ENCODE measurements around the gene TMEM167A. TPM values are rescaled to one million over a fixed set of nuclear protein-coding genes. Genes with fewer than 3 reads are reported as not detected.
A peak's percentile ranks its signal among the peaks of the same experiment; 100 is the strongest.

TMEM167A gene
- total and polyA plus RNA-seq, 2 experiments from 2014 or later = 179 to 267 TPM

DNA sequence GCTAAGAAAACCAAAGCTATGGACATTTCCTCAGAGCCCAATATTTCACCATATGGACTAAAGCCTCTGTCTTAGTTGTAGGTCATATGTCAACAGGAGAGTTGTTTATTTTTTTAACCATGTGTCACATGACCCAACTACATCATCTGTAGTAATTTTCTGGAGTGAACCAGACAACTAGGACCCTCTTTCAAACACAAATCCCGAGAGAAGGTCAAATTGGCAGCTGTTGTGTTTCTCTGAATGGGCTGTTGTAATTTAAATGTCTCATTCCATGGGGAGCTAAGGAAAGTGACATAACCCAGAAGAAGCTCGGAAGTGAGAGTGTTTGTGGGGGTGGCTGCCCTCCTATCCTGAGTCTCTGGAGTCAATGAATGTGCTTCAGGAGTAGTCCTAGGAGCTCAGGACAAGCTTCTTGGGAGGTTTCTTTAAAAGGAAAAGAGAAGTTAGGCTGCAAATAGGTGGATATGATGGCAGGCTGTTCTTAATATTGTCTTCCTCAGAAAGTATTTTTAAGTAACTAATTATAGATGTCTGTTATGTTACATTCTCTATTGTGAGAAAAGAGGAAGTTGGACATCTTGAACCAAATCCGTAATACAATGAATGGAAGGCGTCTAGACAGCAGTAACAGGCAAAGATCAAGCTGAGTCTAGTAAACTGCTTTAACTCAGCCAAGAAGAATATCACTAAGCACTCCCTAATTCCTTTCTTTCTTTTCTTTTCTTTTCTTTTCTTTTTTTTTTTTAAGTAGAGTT is 50.1 kb downstream of the TMEM167A start:
- peak overlapping the region; percentile 95 for H3K27ac ChIP-seq (ENCODE audit: low read depth)
- Mint-ChIP-seq H3K9me3 (no peaks in the 10 kb centered on the region), H3K4me3 (peak overlapping the region; percentile 40; the same call in 2 of the 3 replicates), H3K27me3 (ENCODE audit: insufficient read depth, low read depth, poor library complexity) (peaks cover 2% of the 10 kb centered on the region), H3K4me1 (peaks cover 36% of the 10 kb centered on the region), H3K27ac (peak overlapping the region; percentile 90), H3K36me3 (ENCODE audit: low read depth) (peaks cover 5% of the 10 kb centered on the region; the same call in 2 of the 3 replicates)
- no peaks in the 10 kb centered on the region for H3K79me2 ChIP-seq (replicated peaks; ENCODE audit: insufficient read depth)
- no peaks in the 10 kb centered on the region for H3K27me3 ChIP-seq (ENCODE audit: insufficient read depth)
- peak overlapping the region; percentile 10 for H3K4me3 ChIP-seq
- no peaks in the 10 kb centered on the region for H4K20me1 ChIP-seq (replicated peaks; ENCODE audit: insufficient read depth)
- DNase-seq (ENCODE audit: low spot score) (peak; percentile 80), ATAC-seq (peak; percentile 94)
- no peaks in the 10 kb centered on the region for H3K36me3 ChIP-seq (ENCODE audit: insufficient read depth)
- H3K4me2 ChIP-seq = peak overlapping the region; percentile 41
- H3K9me2 ChIP-seq (ENCODE audit: insufficient read depth) = peaks cover 7% of the 10 kb centered on the region; the same call in 1 of the 2 replicates
- TF ChIP-seq NANOG (IDR thresholded peaks at IDR 0.05; ENCODE audit: borderline replicate concordance) (peak; percentile 75; the same call in 1 of the 2 replicates), EZH2phosphoT487 (IDR thresholded peaks at IDR 0.05; ENCODE audit: unreplicated experiment) (no peak), EZH2 (IDR thresholded peaks at IDR 0.05; ENCODE audit: low read depth, unreplicated experiment) (no peak), CREB1 (CRISPR knock-in tag; IDR thresholded peaks at IDR 0.05; ENCODE audit: low read depth) (peak; percentile 52), STAT1 (IDR thresholded peaks at IDR 0.05; ENCODE audit: unreplicated experiment) (no peak), ZNF114 (CRISPR knock-in tag; IDR thresholded peaks at IDR 0.05) (peak; percentile 66; the same call in 1 of the 2 replicates)
- TF ChIP-seq, protein P1, sequence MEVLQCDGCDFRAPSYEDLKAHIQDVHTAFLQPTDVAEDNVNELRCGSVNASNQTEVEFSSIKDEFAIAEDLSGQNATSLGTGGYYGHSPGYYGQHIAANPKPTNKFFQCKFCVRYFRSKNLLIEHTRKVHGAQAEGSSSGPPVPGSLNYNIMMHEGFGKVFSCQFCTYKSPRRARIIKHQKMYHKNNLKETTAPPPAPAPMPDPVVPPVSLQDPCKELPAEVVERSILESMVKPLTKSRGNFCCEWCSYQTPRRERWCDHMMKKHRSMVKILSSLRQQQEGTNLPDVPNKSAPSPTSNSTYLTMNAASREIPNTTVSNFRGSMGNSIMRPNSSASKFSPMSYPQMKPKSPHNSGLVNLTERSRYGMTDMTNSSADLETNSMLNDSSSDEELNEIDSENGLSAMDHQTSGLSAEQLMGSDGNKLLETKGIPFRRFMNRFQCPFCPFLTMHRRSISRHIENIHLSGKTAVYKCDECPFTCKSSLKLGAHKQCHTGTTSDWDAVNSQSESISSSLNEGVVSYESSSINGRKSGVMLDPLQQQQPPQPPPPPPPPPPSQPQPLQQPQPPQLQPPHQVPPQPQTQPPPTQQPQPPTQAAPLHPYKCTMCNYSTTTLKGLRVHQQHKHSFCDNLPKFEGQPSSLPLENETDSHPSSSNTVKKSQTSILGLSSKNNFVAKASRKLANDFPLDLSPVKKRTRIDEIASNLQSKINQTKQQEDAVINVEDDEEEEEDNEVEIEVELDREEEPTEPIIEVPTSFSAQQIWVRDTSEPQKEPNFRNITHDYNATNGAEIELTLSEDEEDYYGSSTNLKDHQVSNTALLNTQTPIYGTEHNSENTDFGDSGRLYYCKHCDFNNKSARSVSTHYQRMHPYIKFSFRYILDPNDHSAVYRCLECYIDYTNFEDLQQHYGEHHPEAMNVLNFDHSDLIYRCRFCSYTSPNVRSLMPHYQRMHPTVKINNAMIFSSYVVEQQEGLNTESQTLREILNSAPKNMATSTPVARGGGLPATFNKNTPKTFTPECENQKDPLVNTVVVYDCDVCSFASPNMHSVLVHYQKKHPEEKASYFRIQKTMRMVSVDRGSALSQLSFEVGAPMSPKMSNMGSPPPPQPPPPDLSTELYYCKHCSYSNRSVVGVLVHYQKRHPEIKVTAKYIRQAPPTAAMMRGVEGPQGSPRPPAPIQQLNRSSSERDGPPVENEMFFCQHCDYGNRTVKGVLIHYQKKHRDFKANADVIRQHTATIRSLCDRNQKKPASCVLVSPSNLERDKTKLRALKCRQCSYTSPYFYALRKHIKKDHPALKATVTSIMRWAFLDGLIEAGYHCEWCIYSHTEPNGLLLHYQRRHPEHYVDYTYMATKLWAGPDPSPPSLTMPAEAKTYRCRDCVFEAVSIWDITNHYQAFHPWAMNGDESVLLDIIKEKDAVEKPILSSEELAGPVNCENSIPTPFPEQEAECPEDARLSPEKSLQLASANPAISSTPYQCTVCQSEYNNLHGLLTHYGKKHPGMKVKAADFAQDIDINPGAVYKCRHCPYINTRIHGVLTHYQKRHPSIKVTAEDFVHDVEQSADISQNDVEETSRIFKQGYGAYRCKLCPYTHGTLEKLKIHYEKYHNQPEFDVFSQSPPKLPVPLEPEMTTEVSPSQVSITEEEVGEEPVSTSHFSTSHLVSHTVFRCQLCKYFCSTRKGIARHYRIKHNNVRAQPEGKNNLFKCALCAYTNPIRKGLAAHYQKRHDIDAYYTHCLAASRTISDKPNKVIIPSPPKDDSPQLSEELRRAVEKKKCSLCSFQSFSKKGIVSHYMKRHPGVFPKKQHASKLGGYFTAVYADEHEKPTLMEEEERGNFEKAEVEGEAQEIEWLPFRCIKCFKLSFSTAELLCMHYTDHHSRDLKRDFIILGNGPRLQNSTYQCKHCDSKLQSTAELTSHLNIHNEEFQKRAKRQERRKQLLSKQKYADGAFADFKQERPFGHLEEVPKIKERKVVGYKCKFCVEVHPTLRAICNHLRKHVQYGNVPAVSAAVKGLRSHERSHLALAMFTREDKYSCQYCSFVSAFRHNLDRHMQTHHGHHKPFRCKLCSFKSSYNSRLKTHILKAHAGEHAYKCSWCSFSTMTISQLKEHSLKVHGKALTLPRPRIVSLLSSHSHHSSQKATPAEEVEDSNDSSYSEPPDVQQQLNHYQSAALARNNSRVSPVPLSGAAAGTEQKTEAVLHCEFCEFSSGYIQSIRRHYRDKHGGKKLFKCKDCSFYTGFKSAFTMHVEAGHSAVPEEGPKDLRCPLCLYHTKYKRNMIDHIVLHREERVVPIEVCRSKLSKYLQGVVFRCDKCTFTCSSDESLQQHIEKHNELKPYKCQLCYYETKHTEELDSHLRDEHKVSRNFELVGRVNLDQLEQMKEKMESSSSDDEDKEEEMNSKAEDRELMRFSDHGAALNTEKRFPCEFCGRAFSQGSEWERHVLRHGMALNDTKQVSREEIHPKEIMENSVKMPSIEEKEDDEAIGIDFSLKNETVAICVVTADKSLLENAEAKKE (CRISPR knock-in tag; IDR thresholded peaks at IDR 0.05) = peak; percentile 98
- no peak overlapping the region for H2AFZ ChIP-seq
- H3F3A ChIP-seq (replicated peaks; ENCODE audit: low read depth) = 0 out of 2 replicates have a peak, but pooled peaks cover 4% of the 10 kb centered on the region
- H3K4me1 ChIP-seq (ENCODE audit: insufficient read depth) = peaks cover 33% of the 10 kb centered on the region

Data from GM23338 (cell line).